Stimulated activated CD8-positive, alpha-beta memory T cell treated with anti-CD3 and anti-CD28 coated beads, Interleukin-7, amount 100 ng/mL, for 4 hours (primary cell): ENCODE results near the gene C1QA.

Experiments
- DNase-seq, 2 donors: peaks; one replicate each; pipeline ENCODE4 v3.0.0-alpha.2; 2020; ENCODE audit warnings: low read depth in 2 of 2

Gene C1QA

DNA sequence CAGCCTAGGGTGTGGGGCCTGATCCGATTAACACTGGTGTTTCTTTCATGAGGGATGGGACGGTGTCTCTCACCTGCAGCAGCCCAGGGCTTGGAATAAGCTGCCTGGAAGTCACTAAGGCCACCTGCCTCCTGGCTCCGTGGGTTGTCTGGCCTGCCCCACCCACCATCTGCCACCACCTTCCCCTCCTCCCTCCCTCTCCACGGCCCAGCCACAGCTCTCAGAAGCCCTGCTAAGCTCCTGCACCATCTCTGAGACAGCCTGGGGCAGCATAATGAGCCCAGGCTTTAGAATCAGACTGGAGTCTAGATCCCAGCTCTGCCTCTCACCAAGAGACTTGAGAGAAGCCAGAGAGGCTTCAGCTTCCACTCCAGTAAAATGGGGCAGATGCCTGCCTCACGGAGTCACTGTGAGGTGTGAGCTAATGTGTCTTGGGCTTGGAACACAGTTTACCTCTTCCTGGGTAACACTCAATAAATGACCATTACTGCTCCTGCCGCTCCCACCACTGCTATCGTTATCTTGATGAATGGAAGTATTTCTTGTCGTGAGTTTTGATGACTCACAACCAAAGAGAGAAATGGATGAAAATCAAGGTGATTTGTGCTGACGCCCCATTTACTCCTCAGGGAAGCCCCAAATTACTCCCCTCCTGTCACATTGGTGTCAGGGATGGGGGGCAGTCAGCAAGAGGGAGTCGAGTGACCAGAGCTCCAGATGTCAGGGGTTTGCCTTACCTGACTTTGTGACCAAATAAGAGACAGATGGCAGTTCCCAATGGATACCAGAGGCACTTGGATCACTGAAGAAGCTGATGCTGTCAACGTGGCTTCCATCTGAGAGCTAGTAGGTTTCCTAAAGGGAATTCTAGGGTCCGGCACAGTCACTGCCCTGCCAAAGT, 23.5 kb upstream of the C1QA start:
- DNase-seq = no peak

DNA sequence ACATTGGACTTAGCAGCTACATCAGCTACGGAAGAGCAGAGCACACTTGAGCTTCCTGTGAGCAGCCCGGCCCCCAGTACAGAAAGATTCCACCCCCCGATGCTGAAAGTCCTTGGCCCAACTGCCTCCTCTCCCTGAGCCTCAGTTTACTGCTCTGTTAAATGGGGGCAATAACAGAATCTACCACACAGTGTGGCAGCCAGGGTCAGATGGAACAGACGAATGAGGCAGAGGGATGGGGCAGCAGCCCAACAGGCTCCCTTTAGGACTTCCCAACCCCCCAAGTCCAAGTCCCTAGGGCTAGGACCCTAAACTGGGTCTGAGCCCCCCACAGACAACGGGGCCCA, 22.9 kb upstream of the C1QA start:
- DNase-seq = no peak

- DNase-seq = no peak
Observed at GRCh38 chr1:22613951-22614350, 22.5 kb upstream of the C1QA start.

GRCh38 chr1:22615886-22616285, 20.5 kb upstream of the C1QA start:
- no peak for DNase-seq

DNA sequence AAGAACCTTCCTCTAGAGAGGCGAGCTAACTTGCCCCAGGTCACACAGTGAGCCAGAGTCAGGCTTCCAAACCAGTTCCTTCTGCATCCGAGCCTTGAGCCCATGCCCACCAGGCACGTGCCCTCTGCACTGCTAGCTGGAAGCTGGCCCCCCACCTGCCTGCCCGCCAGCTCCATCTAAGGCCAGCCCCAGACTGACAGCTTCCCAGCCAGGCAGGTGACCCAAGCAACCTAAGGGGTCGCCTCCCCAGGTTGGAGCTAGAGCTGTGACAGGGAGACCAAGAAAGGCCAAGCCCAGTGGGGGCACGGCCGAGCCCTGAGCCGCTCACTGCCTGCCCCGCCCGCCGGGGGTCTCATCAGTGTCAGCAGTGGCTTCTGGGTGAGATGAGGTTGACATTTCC, 19.9 kb upstream of the C1QA start:
- no peak for DNase-seq

- no peak for DNase-seq
Observed at GRCh38 chr1:22618056-22618455, 18.4 kb upstream of the C1QA start.

DNA sequence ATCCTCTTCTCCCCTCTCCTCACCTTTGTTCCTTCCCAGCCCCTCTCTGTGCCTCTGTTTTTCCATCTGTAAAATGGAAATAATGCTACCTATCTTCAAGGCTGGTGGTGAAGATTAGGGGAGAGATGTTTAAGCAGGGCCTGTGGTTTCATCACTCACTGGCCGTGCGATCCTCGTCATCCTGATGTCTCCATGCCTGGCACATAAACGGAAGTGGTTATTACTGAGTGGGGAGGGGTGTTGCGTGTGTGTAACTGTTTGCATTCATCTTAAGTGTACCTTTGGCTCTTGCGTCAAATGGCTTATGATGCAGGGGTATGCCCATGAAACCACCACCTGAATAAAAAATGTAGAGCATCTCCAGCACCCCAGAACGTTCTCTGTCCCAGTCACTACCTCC, 17.2 kb upstream of the C1QA start:
- no peak for DNase-seq

DNA sequence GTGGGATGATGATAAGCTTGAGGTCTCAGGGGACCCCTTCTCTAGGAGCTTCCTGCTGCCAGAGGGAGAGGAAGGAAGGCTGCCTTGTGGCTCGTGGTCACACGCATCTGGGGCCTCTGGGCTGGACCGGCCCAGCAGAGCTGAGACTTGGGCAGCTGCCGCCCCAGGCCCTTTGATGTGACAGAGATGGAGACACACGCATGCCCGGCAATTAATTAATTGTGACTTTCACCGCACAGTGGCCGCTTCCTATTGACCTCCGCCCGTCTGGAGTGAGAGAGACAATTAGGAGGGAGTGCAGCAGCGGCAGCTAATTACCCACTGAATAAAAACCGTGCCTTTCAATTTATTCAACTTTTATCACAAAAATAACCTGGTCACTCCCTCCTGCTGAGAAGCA, 16.6 kb upstream of the C1QA start:
- no peak for DNase-seq

DNA sequence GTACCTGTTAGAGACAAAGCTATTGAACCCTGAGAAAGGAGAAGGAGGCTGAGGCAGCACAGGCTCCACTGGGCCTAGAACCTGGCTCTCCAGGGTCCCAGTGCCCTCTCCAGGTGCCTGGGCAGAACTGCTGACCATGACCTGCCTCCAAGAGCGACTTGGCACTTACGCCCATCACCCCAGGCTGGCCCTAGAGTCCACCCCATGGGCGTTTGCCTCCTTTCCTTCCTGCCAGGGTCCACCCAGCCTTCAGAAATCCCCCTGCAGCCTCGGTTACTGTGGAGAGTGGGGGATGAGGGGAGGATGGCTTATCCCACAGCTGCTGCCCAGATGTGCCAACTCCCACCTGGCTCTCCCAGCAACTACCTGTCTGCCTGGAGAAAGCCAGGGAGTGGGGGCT, 14.7 kb upstream of the C1QA start:
- DNase-seq = no peak

GRCh38 chr1:22625262-22625925, 11.0 kb upstream of the C1QA start:
- DNase-seq = no peak

- DNase-seq = no peak
Observed at GRCh38 chr1:22626237-22627157, 9.9 kb upstream of the C1QA start.

DNA sequence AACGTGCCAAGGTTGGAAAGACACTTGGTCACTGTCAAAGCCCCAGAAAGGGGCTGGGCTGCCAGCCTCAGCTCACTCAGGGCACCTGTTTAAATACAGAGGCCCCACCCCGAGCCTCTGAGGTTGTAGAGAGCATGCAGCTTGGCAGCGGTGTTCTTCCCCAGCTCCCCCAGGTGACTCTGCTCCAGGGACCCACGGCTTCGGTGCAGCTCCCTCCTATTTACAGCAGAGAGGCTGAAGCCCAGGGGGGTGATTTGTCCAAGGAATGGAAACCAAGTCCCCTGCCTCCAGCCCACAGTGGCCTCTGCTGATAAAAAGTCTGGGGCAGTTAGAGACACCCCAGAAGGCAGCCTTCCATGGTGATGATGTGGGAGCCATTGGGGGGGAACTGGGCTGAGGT, 9.1 kb upstream of the C1QA start:
- DNase-seq = no peak

DNA sequence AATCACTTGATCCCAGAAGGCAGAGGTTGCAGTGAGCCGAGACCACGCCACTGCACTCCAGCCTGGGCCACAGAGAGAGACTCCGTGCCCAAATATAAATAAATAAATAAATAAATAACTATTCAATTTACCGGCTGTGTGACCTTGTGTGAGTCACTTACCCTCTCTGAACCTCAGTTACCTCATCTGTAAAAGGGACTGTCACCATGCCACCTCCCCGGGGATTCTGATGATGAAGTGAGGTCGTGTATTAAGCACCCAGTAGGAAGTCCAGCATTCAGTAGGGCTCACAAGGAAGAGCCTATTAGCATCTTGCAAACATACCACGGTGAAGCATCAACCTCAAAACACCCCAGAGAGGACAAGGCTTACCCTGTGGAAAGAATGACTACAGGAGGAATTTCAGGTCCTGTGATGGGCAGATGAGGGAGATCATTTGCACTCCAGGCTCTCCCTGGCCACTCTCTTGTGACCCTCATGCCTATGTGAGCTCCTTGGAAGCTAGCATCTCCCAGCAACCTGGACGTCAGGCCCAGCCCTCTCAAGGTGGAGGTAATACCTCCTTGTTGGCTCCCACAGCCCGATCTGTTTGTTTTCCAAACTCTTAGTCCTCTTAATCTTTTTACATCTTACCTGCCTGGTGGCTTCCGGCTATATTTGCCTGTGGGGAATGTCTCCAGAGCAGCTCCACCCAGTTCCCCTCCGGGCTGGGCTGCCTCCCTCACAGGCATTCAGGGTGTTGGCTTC, 7.6 kb upstream of the C1QA start:
- DNase-seq = no peak

DNA sequence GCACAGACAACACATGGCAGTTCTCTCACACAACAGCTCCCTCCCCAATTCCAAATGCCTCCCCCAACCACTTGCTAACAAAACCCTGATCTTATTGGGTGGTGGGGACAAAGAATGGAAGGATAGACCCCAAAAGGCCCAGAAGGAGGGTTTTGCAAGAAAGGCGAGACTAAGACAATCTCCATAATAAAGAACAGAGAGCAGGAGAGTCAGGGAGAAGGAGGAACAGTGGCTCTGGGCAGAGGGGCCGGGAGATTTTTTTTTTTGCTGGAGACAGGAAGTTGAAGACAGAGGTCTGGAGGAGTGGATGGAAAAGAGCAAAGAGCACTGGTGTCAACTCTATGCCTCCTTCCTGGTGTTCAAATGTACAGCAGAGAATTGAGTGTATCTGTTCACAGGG, 6.5 kb upstream of the C1QA start:
- no peak for DNase-seq

GRCh38 chr1:22633697-22634463, 2.5 kb upstream of the C1QA start:
- DNase-seq = no peak

DNA sequence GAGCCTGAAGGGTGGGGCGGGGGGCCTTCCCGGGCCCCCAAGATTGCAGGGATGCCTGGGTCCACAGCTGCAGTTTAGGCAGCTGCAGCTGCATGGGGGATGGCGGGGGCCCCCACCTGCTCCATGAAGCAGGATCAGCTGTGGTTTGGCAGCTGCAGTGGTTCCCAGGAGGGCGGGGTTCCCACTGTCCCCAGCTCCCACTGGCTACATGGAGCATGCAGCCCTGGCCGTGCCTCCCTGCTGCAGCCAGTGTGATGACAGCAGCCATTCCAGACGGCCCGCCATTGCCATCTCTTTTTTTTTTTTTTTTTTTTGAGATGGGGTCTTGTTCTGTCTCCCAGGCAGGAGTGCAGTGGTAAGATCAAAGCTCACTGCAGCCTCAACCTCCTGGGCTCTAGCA, 992 bp upstream of the C1QA start:
- no peak for DNase-seq

DNA sequence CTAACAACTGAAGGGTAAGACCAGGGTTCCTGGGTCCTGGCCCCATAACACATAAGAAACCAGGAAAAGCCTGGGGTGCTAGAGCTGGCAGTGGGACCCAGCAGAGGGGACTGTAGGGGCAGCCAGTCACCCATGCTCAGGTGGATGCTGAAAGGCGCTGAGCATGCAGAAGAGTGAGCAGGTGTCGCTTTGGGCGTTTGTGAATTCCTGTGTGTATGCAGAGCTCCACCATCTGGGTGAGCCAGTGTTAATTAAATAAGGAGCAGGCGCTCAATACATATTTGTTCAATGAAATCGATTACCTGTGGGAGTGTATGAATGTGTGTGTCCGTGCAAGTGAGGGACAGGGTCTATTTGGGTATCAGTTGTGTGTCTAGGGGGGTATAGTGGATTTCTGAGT, 499 bp downstream of the C1QA start:
- DNase-seq = no peak

DNA sequence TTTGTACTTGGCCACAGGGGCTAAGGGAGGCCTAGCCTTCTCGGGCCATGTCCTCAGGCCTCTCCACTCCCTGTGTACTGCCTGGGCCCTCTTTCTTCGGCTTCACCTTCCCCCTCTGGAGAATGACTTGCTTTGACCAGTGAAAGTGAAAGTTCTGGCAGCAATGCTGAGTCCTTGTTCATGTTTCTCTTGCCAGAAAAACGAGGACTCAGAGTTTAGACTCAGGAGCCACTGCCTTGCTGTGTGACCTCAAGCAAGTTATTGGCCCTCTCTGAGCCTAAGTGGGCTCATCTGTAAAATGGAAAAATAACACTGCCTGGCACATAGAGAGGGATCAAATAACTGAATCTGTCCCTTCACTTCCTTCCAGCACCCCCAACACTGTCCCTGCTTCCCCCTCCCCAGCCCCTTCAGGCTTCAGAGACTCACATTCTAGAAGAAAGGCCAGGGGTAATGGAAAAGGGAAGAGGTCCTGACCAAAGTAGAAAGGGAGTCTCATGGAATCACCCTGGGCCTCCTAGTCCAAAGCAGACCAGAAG, 1.5 kb downstream of the C1QA start:
- DNase-seq = no peak

GRCh38 chr1:22638476-22639234, 2.2 kb downstream of the C1QA start:
- no peak for DNase-seq

DNA sequence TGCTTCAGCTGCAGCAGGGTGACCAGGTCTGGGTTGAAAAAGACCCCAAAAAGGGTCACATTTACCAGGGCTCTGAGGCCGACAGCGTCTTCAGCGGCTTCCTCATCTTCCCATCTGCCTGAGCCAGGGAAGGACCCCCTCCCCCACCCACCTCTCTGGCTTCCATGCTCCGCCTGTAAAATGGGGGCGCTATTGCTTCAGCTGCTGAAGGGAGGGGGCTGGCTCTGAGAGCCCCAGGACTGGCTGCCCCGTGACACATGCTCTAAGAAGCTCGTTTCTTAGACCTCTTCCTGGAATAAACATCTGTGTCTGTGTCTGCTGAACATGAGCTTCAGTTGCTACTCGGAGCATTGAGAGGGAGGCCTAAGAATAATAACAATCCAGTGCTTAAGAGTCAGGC, 2.9 kb downstream of the C1QA start:
- no peak for DNase-seq
